Measurements from ENCODE around the gene LAMC1. TPM values are rescaled to one million over a fixed set of nuclear protein-coding genes. Genes with fewer than 3 reads are reported as not detected.

The LAMC1 gene
- total RNA-seq, 4 donors from 2014 or later = 130 to 315 (median 214) TPM

GRCh38 chr1:183043254-183043653, 20.0 kb downstream of the LAMC1 start:
- H3K4me3 ChIP-seq = no peak overlapping the region
- H3K36me3 ChIP-seq = no peaks in the 10 kb centered on the region
- no peak for DNase-seq
- peaks cover 9% of the 10 kb centered on the region in 2 donors for H3K4me1 ChIP-seq
- no peaks in the 10 kb centered on the region for H3K27me3 ChIP-seq
- no peak for TF ChIP-seq POLR2A (IDR thresholded peaks at IDR 0.05)
- TF ChIP-seq, protein P1, sequence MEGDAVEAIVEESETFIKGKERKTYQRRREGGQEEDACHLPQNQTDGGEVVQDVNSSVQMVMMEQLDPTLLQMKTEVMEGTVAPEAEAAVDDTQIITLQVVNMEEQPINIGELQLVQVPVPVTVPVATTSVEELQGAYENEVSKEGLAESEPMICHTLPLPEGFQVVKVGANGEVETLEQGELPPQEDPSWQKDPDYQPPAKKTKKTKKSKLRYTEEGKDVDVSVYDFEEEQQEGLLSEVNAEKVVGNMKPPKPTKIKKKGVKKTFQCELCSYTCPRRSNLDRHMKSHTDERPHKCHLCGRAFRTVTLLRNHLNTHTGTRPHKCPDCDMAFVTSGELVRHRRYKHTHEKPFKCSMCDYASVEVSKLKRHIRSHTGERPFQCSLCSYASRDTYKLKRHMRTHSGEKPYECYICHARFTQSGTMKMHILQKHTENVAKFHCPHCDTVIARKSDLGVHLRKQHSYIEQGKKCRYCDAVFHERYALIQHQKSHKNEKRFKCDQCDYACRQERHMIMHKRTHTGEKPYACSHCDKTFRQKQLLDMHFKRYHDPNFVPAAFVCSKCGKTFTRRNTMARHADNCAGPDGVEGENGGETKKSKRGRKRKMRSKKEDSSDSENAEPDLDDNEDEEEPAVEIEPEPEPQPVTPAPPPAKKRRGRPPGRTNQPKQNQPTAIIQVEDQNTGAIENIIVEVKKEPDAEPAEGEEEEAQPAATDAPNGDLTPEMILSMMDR (IDR thresholded peaks at IDR 0.05) = no peak
- intact Hi-C loops (cut with DNase I; ENCODE audit: low total_unique reads) = no loop called here
- no peaks in the 10 kb centered on the region for H3K9me3 ChIP-seq
- H3K27ac ChIP-seq = peak overlapping the region in 1 of 2 donors; percentile 70

GRCh38 chr1:183043872-183044854, 20.9 kb downstream of the LAMC1 start:
- Histone ChIP-seq H3K4me1 (peaks cover 9% of the 10 kb centered on the region in 2 donors), H3K9me3 (no peaks in the 10 kb centered on the region), H3K27me3 (no peaks in the 10 kb centered on the region), H3K27ac (peak overlapping the region; percentile 43 to 70), H3K4me3 (no peak overlapping the region), H3K36me3 (no peaks in the 10 kb centered on the region)
- intact Hi-C loops (cut with DNase I; ENCODE audit: low total_unique reads) = no loop called here
- no peak for TF ChIP-seq POLR2A (IDR thresholded peaks at IDR 0.05)
- TF ChIP-seq, protein P1 (IDR thresholded peaks at IDR 0.05) = no peak
- DNase-seq = no peak

- no peak for DNase-seq
- TF ChIP-seq POLR2A (IDR thresholded peaks at IDR 0.05) = no peak
- TF ChIP-seq, protein P1 (IDR thresholded peaks at IDR 0.05) = no peak
- no peaks in the 10 kb centered on the region for H3K9me3 ChIP-seq
- no peaks in the 10 kb centered on the region for H3K36me3 ChIP-seq
- H3K4me3 ChIP-seq = no peak overlapping the region
- H3K27ac ChIP-seq = peak overlapping the region; percentile 9 to 70
- H3K27me3 ChIP-seq = no peaks in the 10 kb centered on the region
- H3K4me1 ChIP-seq = peaks cover 6 to 9% of the 10 kb centered on the region in 2 donors
- intact Hi-C loops (cut with DNase I; ENCODE audit: low total_unique reads) = no loop called here
These were observed 21.9 kb downstream of the LAMC1 start for GRCh38 chr1:183044893-183045649.

GRCh38 chr1:183048087-183049085, 25.2 kb downstream of the LAMC1 start:
- DNase-seq = no peak
- intact Hi-C loops (cut with DNase I; ENCODE audit: low total_unique reads) = no loop called here
- H3K27me3 ChIP-seq = no peaks in the 10 kb centered on the region
- H3K9me3 ChIP-seq = no peaks in the 10 kb centered on the region
- H3K4me3 ChIP-seq = no peak overlapping the region
- H3K4me1 ChIP-seq = peaks cover 0 to 5% of the 10 kb centered on the region in 2 donors
- TF ChIP-seq, protein P1 (IDR thresholded peaks at IDR 0.05) = no peak
- no peak for TF ChIP-seq POLR2A (IDR thresholded peaks at IDR 0.05)
- no peak overlapping the region for H3K27ac ChIP-seq
- no peaks in the 10 kb centered on the region for H3K36me3 ChIP-seq

All from uterus (tissue), 4 donors.